HepG2 (cell line): Measurements from ENCODE around the gene HSPA1A. TPM values are rescaled to one million over a fixed set of nuclear protein-coding genes. Genes with fewer than 3 reads are reported as not detected.

Source experiments
- AHDC1 ChIP-seq: sonication (generic); formaldehyde crosslinking; IDR thresholded peaks from 2 replicates; pipeline ENCODE4 v1.5.1; 2020; ENCODE audit warnings: mild to moderate bottlenecking, missing genetic modification reagents, borderline replicate concordance
- ARNTL ChIP-seq: sonication (generic); formaldehyde crosslinking; IDR thresholded peaks from 2 replicates; pipeline ENCODE4 v1.4.0; 2020; ENCODE audit warnings: mild to moderate bottlenecking, missing genetic modification reagents
- BORCS8-MEF2B ChIP-seq: sonication (generic); formaldehyde crosslinking; IDR thresholded peaks from 2 replicates; pipeline ENCODE4 v1.8.0; 2022; ENCODE audit warnings: mild to moderate bottlenecking, missing genetic modification reagents
- FOXA1 ChIP-seq, 2 experiments: fragments of 450-650 bp in 1 of 2; sonication (generic) in 1 of 2; formaldehyde crosslinking in 1 of 2; IDR thresholded peaks; 2 replicates each; pipeline versions ENCODE4 v1.4.0 to v1.6.1; 2016 to 2020; ENCODE audit warnings: missing genetic modification reagents in 1 of 2
- FOXM1 ChIP-seq: sonication (generic); formaldehyde crosslinking; IDR thresholded peaks from 2 replicates; pipeline ENCODE4 v1.5.0; 2020; ENCODE audit warnings: missing genetic modification reagents
- HBP1 ChIP-seq: IDR thresholded peaks from 2 replicates; pipeline ENCODE4 v1.6.1; 2016; ENCODE audit warnings: low read depth, control low read depth
- JUNB ChIP-seq: sonication (generic); formaldehyde crosslinking; IDR thresholded peaks from 2 replicates; pipeline ENCODE4 v1.8.0; 2022; ENCODE audit warnings: missing genetic modification reagents, mild to moderate bottlenecking, borderline replicate concordance
- LCORL ChIP-seq, 2 experiments: fragments of 450-650 bp in 1 of 2; sonication (generic) in 1 of 2; formaldehyde crosslinking in 1 of 2; IDR thresholded peaks; 2 replicates each; pipeline versions ENCODE4 v1.5.0 to v1.6.1; 2017 to 2020; ENCODE audit warnings: antibody characterized with exemption in 1 of 2, missing genetic modification reagents in 1 of 2
- RFX5 ChIP-seq: IDR thresholded peaks from 2 replicates; pipeline ENCODE4 v1.6.1; 2011; ENCODE audit warnings: low read depth, low read length, improper control_type of control experiment
- SP2 ChIP-seq: sonication (generic); formaldehyde crosslinking; IDR thresholded peaks from 2 replicates; pipeline ENCODE4 v1.5.1; 2020; ENCODE audit warnings: mild to moderate bottlenecking, missing genetic modification reagents
- TRAFD1 ChIP-seq: sonication (generic); formaldehyde crosslinking; IDR thresholded peaks from 2 replicates; pipeline ENCODE4 v1.5.1; 2020; ENCODE audit warnings: missing genetic modification reagents, mild to moderate bottlenecking, borderline replicate concordance
- ZBTB20 ChIP-seq: sonication (generic); formaldehyde crosslinking; IDR thresholded peaks from 2 replicates; pipeline ENCODE4 v1.8.1; 2023; ENCODE audit warnings: missing genetic modification reagents, low read depth, mild to moderate bottlenecking, borderline replicate concordance
- ZNF317 ChIP-seq: sonication (generic); formaldehyde crosslinking; IDR thresholded peaks from 2 replicates; pipeline ENCODE4 v1.5.0; 2020; ENCODE audit warnings: mild to moderate bottlenecking, missing genetic modification reagents
- ZNF510 ChIP-seq: sonication (generic); formaldehyde crosslinking; IDR thresholded peaks from 2 replicates; pipeline ENCODE4 v1.4.0; 2020; ENCODE audit warnings: low read depth, mild to moderate bottlenecking, missing genetic modification reagents
- ZNF512 ChIP-seq: sonication (generic); formaldehyde crosslinking; IDR thresholded peaks from 2 replicates; pipeline ENCODE4 v1.4.0; 2020; ENCODE audit warnings: mild to moderate bottlenecking, missing genetic modification reagents
- ZNF580 ChIP-seq: IDR thresholded peaks from 2 replicates; pipeline ENCODE4 v1.6.1; 2016; ENCODE audit warnings: low read depth, borderline replicate concordance
- polyA plus RNA-seq, 8 experiments: library from polyadenylated mRNA; depleted of rRNA in 3 of 8; stranded (reverse) in 7 of 8; unstranded in 1 of 8; fragments of >200 nt; fragmentation: Illumina TruSeq in 4 of 8; extraction: Trizol in 4 of 8; gene quantifications; 2 replicates each; pipeline versions ENCODE4 v1.2.1 to v1.2.3, GENCODE V29; 2011 to 2016; ENCODE audit warnings: low read depth in 4 of 8, missing spikeins in 1 of 8, mixed read lengths in 1 of 8; ENCODE audit not compliant: insufficient read depth in 1 of 8
- total RNA-seq, 5 experiments: library from RNA; depleted of rRNA; stranded (reverse); fragments of >200 nt; fragmentation: Illumina TruSeq; extraction: Trizol; gene quantifications; 2 replicates each; pipeline ENCODE4 v1.2.3, GENCODE V29; 2016; ENCODE audit warnings: low read depth in 1 of 5

HSPA1A gene
- total and polyA plus RNA-seq, 2 of the 13 experiments (the other 11 are each of a cell fraction or from before 2014, with no cell fraction given): 44.5 to 85.0 TPM

GRCh38 chr6:31834367-31835250 lies 19.3 kb downstream of the HSPA1A start (continued):
- TF ChIP-seq ZNF510 (CRISPR knock-in tag) (0 out of 2 replicates have a peak, but pooled peaks have one; percentile 45), ZNF512 (CRISPR knock-in tag) (no peak), RFX5 (no peak), ZNF580 (CRISPR knock-in tag) (peak; percentile 83), SP2 (CRISPR knock-in tag) (0 out of 2 replicates have a peak, but pooled peaks have one; percentile 48), ARNTL (CRISPR knock-in tag) (peak; percentile 73), AHDC1 (peak; percentile 27; the same call in 1 of the 2 replicates), FOXM1 (peak; percentile 54; the same call in 1 of the 2 replicates), ZNF317 (peak; percentile 67; the same call in 1 of the 2 replicates), LCORL (IDR thresholded peaks at IDR 0.05) (peak; percentile 79; the same call in 1 of the 2 replicates), LCORL (CRISPR knock-in tag; IDR thresholded peaks at IDR 0.05) (peak; percentile 30; the same call in 1 of the 2 replicates), ZBTB20 (no peak; the same call in 1 of the 2 replicates), JUNB (no peak), HBP1 (peak; percentile 96), FOXA1 (IDR thresholded peaks at IDR 0.05) (no peak), FOXA1 (CRISPR knock-in tag; IDR thresholded peaks at IDR 0.05) (no peak), TRAFD1 (0 out of 2 replicates have a peak, but pooled peaks have one; percentile 25), BORCS8-MEF2B (CRISPR knock-in tag) (peak; percentile 91)
